SH-SY5Y (cell line): ENCODE measurements around the gene KCNIP4.

Experiments
- GATA2 ChIP-seq: IDR thresholded peaks from 2 replicates; pipeline ENCODE4 v1.6.1; 2011; ENCODE audit warnings: mild to moderate bottlenecking, low read depth, low read length
- GATA3 ChIP-seq: IDR thresholded peaks from 2 replicates; pipeline ENCODE4 v1.6.1; 2011; ENCODE audit warnings: low read depth, mild to moderate bottlenecking, low read length, moderate library complexity

DNA sequence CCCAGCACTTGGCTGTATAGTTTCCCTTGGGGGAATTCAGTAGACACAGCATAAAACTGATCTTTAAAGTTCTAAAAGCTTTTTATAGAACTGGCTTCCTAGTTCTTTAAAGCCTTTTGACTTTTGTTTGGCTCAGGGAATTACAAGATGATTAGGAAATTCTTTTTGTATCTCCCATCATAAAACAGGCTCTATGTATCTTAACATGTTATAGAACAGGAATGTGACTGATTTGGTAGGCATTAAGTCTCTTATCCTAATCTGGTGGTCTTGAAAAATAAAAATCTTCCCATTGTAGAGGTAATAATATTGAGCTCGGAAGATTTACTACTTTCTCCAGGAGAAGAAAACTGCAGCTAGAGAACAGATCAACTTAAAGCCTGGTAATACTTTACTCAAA, 262.7 kb downstream of the KCNIP4 start:
- TF ChIP-seq GATA2 = no peak
- no peak for TF ChIP-seq GATA3
